Motor neuron (in vitro differentiated cells): ENCODE data around the gene CDH4. TPM values are rescaled to one million over a fixed set of nuclear protein-coding genes. Genes with fewer than 3 reads are reported as not detected.

Source experiments
- ATAC-seq, 8 experiments: fragments of 200-7000 bp; cut with Tn5 transposase; replicated peaks in 6 of 8; 2 replicates each; pipeline ENCODE4 v1.8.0; 2021; ENCODE audit warnings: mild to moderate bottlenecking in 8 of 8, moderate library complexity in 8 of 8
- H3K27ac ChIP-seq, 2 donors: fragments of 250-450 bp; sonication (Bioruptor Pico); 2 replicates each; pipeline ENCODE4 v1.9.0; 2021; ENCODE audit warnings: antibody characterized with exemption in 2 of 2, mild to moderate bottlenecking in 2 of 2, moderate library complexity in 1 of 2
- H3K4me1 ChIP-seq, 2 donors: fragments of 250-450 bp; sonication (Bioruptor Pico); replicated peaks in 1 of 2; 2 replicates each; pipeline ENCODE4 v1.6.1; 2021; ENCODE audit warnings: antibody characterized with exemption in 2 of 2, mild to moderate bottlenecking in 2 of 2, moderate library complexity in 1 of 2
- H3K4me3 ChIP-seq, 5 donors: fragments of 250-450 bp; sonication (Bioruptor Pico); 2 replicates each; pipeline ENCODE4 v1.9.0; 2021; ENCODE audit warnings: antibody characterized with exemption in 5 of 5, mild to moderate bottlenecking in 5 of 5, moderate library complexity in 4 of 5
- WGBS, 10 experiments: fragments of 450-650 bp; shearing (Covaris generic); methylation state at CpG; one replicate each; pipeline ENCODE4 v1.0.0; 2022; 5-methylcytosine and 5-hydroxymethylcytosine counted together
- in situ Hi-C, 9 experiments: fragments of 400-800 bp; cut with MboI; loops; one replicate each; pipeline ENCODE4 v1.15.0; 2021; ENCODE audit warnings: low sequenced_read_pairs in 9 of 9, low pct_unique_long_range_greater_than_20kb in 2 of 9; ENCODE audit not compliant: unreplicated experiment in 9 of 9
- total RNA-seq, 8 experiments: library from RNA; unstranded; fragments of 300-600 nt; gene quantifications; 2 replicates each; pipeline versions ENCODE4 v1.2.3 to v1.2.4, GENCODE V29; 2022

The CDH4 gene
- total RNA-seq, 8 experiments from 2014 or later = 2.4 to 41.6 (median 12.9) TPM

- Histone ChIP-seq H3K4me3 (no peak overlapping the region), H3K4me1 (peaks cover 35 to 40% of the 10 kb centered on the region in 2 donors), H3K27ac (no peak overlapping the region)
- WGBS, 10 experiments = 44 to 93% (median 87%) methylated on average over 3 to 8 of the region's 12 CpGs; no CpG with 5 or more reads in 7 of the 10 experiments
- no peak for ATAC-seq
- in situ Hi-C loops = no loop called here
These were observed 374.4 kb downstream of the CDH4 start for GRCh38 chr20:61626412-61626811.

- no peak for ATAC-seq
- Histone ChIP-seq H3K4me1 (peaks cover 29 to 30% of the 10 kb centered on the region in 2 donors), H3K27ac (peak overlapping the region; percentile 64 to 74), H3K4me3 (no peak overlapping the region)
- 55 to 100% methylated on average over 4 to 5 of the region's 27 CpGs; no CpG with 5 or more reads in 8 of the 10 experiments for WGBS, 10 experiments
- in situ Hi-C loops = no loop called here
These were observed 375.8 kb downstream of the CDH4 start for GRCh38 chr20:61627791-61628415.

GRCh38 chr20:61628480-61628879, 376.4 kb downstream of the CDH4 start:
- in situ Hi-C loops = no loop called here
- ATAC-seq = peak in 1 of 8 experiments; percentile 63
- H3K4me3 ChIP-seq = no peak overlapping the region
- peak overlapping the region; percentile 64 to 74 for H3K27ac ChIP-seq
- WGBS, 10 experiments = 17 to 100% (median 50%) methylated on average over 1 to 7 of the region's 10 CpGs; no CpG with 5 or more reads in 6 of the 10 experiments
- H3K4me1 ChIP-seq = peaks cover 29 to 30% of the 10 kb centered on the region in 2 donors

- Histone ChIP-seq H3K4me1 (peaks cover 29 to 33% of the 10 kb centered on the region in 2 donors), H3K4me3 (no peak overlapping the region), H3K27ac (peak overlapping the region; percentile 64 to 74)
- in situ Hi-C loops = no loop called here
- ATAC-seq = peak in 7 of 8 experiments; percentile 88 to 98 (median 97)
- whole genome bisulfite sequencing, 10 experiments = 0 to 100% (median 43%) methylated on average over 1 to 7 of the region's 17 CpGs; no CpG with 5 or more reads in 2 of the 10 experiments
These were observed 377.0 kb downstream of the CDH4 start for GRCh38 chr20:61628901-61629601.

- 40 to 100% (median 90%) methylated on average over 1 to 6 of the region's 25 CpGs; no CpG with 5 or more reads in 2 of the 10 experiments for WGBS, 10 experiments
These were observed 377.7 kb downstream of the CDH4 start for GRCh38 chr20:61629602-61630390.

GRCh38 chr20:61630391-61630650, 378.3 kb downstream of the CDH4 start:
- in situ Hi-C loops = no loop called here
- Histone ChIP-seq H3K4me3 (no peak overlapping the region), H3K27ac (peak overlapping the region in 1 of 2 donors; percentile 27), H3K4me1 (peaks cover 29 to 46% of the 10 kb centered on the region in 2 donors)
- WGBS, 10 experiments = 0 to 100% (median 100%) methylated on average over 1 to 3 of the region's 5 CpGs; no CpG with 5 or more reads in 6 of the 10 experiments
- ATAC-seq = no peak

More at GRCh38 chr20:61629602-61630390, 377.7 kb downstream of the CDH4 start:
- in situ Hi-C loops = no loop called here
- Histone ChIP-seq H3K27ac (peak overlapping the region; percentile 27 to 64), H3K4me1 (peaks cover 29 to 40% of the 10 kb centered on the region in 2 donors), H3K4me3 (no peak overlapping the region)
- ATAC-seq = peak in 5 of 8 experiments; percentile 6 to 13 (median 12)

GRCh38 chr20:61630816-61631215, 378.8 kb downstream of the CDH4 start:
- H3K4me1 ChIP-seq = peaks cover 34 to 51% of the 10 kb centered on the region in 2 donors
- in situ Hi-C loops = no loop called here
- ATAC-seq = no peak
- WGBS, 10 experiments = 13 to 100% (median 94%) methylated on average over 1 to 5 of the region's 10 CpGs; no CpG with 5 or more reads in 2 of the 10 experiments
- no peak overlapping the region for H3K27ac ChIP-seq
- no peak overlapping the region for H3K4me3 ChIP-seq

- WGBS, 10 experiments = 73 to 86% (median 80%) methylated on average over 3 to 12 of the region's 17 CpGs; no CpG with 5 or more reads in 7 of the 10 experiments
- in situ Hi-C loops = no loop called here
- ATAC-seq = no peak
- Histone ChIP-seq H3K4me3 (no peak overlapping the region), H3K4me1 (peaks cover 43 to 60% of the 10 kb centered on the region in 2 donors), H3K27ac (no peak overlapping the region)
These were observed 379.7 kb downstream of the CDH4 start for GRCh38 chr20:61631751-61632150.

GRCh38 chr20:61633004-61633403, 380.9 kb downstream of the CDH4 start:
- H3K4me3 ChIP-seq = no peak overlapping the region
- H3K27ac ChIP-seq = no peak overlapping the region
- WGBS, 10 experiments = 0 to 100% (median 63%) methylated on average over 1 of the region's 1 CpG; no CpG with 5 or more reads in 1 of the 10 experiments
- in situ Hi-C loops = no loop called here
- H3K4me1 ChIP-seq = peaks cover 41 to 61% of the 10 kb centered on the region in 2 donors
- no peak for ATAC-seq

GRCh38 chr20:61634376-61635145, 382.5 kb downstream of the CDH4 start:
- in situ Hi-C loops = no loop called here
- peak in 2 of 8 experiments; percentile 4 to 22 for ATAC-seq
- peaks cover 39 to 57% of the 10 kb centered on the region in 2 donors for H3K4me1 ChIP-seq
- H3K4me3 ChIP-seq = no peak overlapping the region
- WGBS, 10 experiments = 40 to 100% (median 86%) methylated on average over 2 to 19 of the region's 28 CpGs; no CpG with 5 or more reads in 2 of the 10 experiments
- H3K27ac ChIP-seq = no peak overlapping the region

GRCh38 chr20:61635721-61636455, 383.8 kb downstream of the CDH4 start:
- no peak for ATAC-seq
- 17 to 59% (median 48%) methylated on average over 2 to 12 of the region's 19 CpGs; no CpG with 5 or more reads in 3 of the 10 experiments for WGBS, 10 experiments
- H3K4me1 ChIP-seq = peaks cover 44 to 61% of the 10 kb centered on the region in 2 donors
- H3K27ac ChIP-seq = peak overlapping the region in 1 of 2 donors; percentile 2
- in situ Hi-C loops = no loop called here
- H3K4me3 ChIP-seq = no peak overlapping the region
